Bronchial epithelial cell (primary cell): ENCODE data around the gene OR7G3. TPM values are rescaled to one million over a fixed set of nuclear protein-coding genes. Genes with fewer than 3 reads are reported as not detected.

Experiments used
- DNase-seq: peaks from one replicate; pipeline ENCODE4 v3.0.0-alpha.2; 2010; ENCODE audit warnings: low read depth
- FAIRE-seq: peaks from 2 replicates; lab custom pipeline; 2011; peaks lifted over from hg19 to GRCh38; lab: Jason Lieb, UNC
- H3K27me3 ChIP-seq: 2 replicates; pipeline ENCODE4 v1.5.1; 2011; ENCODE audit warnings: low read length; ENCODE audit not compliant: control insufficient read depth, insufficient read depth
- H3K36me3 ChIP-seq: 2 replicates; pipeline ENCODE4 v1.5.1; 2011; ENCODE audit warnings: low read length; ENCODE audit not compliant: control insufficient read depth, insufficient read depth
- H3K4me3 ChIP-seq: 2 replicates; pipeline ENCODE4 v1.5.1; 2011; ENCODE audit warnings: mild to moderate bottlenecking, low read depth, low read length, control low read depth
- total RNA-seq: library from RNA; depleted of rRNA; stranded (reverse); fragments of >200 nt; gene quantifications from 2 replicates; pipeline ENCODE4 v1.2.1, GENCODE V29; 2014
- TF ChIP-seq, protein P1 (sequence below): IDR thresholded peaks from 2 replicates; pipeline ENCODE4 v1.5.1; 2011; ENCODE audit warnings: mild to moderate bottlenecking, moderate library complexity, low read length, control low read depth, inconsistent platforms; ENCODE audit not compliant: insufficient read depth, severe bottlenecking

OR7G3 gene
- total RNA-seq = not detected in 2 replicates

DNA sequence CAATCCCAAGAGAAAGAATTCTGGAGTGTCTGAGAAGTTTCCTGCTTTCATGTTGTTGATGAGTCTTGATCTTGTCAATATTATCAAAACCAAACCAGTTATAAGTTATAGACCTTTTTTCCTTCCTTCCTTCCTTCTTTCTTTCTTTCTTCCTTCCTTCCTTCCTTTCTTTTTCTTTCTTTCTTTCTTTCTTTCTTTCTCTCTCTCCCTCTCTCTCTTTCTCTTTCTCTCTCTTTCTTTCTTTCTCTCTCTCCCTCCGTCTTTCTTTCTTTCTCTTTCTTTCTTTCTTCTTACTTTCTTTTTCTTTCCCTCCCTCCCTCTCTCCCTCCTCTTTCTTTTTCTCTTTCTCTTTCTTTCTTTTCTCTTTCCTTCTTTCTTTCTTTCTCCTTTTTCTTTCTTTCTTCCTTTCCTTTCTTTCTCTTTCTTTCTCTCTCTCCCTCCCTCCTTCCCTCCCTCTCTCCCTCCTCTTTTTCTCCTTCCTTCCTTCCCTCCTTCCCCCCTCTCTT, at the start of gene OR7G3:
OR7G3 (minus strand) TSS at position 51 of the 506 bp plus-strand sequence; CDS start at position 51, 0 bp downstream.
- Histone ChIP-seq H3K27me3 (no peaks in the 10 kb centered on the region), H3K4me3 (no peak within 1 kb of the TSS), H3K36me3 (no peaks in the 10 kb centered on the region)
- no peak for FAIRE-seq
- TF ChIP-seq, protein P1, sequence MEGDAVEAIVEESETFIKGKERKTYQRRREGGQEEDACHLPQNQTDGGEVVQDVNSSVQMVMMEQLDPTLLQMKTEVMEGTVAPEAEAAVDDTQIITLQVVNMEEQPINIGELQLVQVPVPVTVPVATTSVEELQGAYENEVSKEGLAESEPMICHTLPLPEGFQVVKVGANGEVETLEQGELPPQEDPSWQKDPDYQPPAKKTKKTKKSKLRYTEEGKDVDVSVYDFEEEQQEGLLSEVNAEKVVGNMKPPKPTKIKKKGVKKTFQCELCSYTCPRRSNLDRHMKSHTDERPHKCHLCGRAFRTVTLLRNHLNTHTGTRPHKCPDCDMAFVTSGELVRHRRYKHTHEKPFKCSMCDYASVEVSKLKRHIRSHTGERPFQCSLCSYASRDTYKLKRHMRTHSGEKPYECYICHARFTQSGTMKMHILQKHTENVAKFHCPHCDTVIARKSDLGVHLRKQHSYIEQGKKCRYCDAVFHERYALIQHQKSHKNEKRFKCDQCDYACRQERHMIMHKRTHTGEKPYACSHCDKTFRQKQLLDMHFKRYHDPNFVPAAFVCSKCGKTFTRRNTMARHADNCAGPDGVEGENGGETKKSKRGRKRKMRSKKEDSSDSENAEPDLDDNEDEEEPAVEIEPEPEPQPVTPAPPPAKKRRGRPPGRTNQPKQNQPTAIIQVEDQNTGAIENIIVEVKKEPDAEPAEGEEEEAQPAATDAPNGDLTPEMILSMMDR = no peak
- DNase-seq = no peak

DNA sequence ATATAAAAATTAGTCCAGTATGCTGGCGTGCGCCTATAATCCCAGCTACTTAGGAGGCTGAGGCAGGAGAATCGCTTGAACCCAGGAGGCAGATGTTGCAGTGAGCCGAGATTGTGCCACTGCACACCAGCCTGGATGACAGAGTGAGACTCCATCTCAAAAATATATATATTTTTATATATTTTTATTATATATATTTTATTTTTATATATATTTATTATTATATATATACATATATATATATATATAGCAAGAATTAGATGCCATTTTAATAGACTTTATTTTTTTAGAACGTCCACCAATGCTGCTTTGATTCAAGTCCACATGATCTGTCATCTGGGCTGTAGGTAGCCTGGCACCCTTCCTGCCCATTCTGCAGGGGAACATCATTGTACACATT, 48.6 kb upstream of the OR7G3 start:
- TF ChIP-seq, protein P1 = no peak
- no peaks in the 10 kb centered on the region for H3K27me3 ChIP-seq
- no peak for DNase-seq
- H3K36me3 ChIP-seq = no peaks in the 10 kb centered on the region
- no peak for FAIRE-seq
- no peak overlapping the region for H3K4me3 ChIP-seq

DNA sequence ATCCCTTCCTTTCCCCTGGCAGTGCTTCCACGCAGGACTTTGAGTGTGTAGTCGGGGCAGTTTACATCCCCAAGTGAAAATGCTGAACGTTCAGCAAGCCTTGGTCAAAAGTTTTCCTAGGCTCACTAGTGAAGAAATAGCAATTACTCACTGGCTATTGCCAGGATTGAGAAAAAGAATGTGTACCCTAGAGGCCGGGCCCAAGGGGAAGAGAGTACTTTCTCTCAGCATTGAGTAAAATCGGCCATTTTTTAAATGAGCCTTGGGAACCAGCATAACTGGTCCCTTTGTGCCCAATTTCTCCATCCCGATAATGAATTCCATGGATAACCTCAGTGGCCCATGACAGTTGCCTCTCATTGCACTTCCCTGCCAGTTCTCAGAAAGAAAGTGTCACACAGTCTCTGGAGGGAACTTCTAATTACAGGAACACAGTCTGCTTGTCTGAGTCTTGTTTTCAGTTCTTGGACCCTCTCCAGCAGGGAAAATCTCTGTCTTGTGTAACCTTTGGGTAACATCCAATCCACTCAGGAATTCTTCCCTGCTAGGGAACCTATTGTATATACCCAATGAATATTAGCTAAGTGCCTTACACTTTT, 44.7 kb upstream of the OR7G3 start:
- no peak for FAIRE-seq
- H3K4me3 ChIP-seq = no peak overlapping the region
- TF ChIP-seq, protein P1 = no peak
- no peak for DNase-seq
- no peaks in the 10 kb centered on the region for H3K36me3 ChIP-seq
- no peaks in the 10 kb centered on the region for H3K27me3 ChIP-seq

DNA sequence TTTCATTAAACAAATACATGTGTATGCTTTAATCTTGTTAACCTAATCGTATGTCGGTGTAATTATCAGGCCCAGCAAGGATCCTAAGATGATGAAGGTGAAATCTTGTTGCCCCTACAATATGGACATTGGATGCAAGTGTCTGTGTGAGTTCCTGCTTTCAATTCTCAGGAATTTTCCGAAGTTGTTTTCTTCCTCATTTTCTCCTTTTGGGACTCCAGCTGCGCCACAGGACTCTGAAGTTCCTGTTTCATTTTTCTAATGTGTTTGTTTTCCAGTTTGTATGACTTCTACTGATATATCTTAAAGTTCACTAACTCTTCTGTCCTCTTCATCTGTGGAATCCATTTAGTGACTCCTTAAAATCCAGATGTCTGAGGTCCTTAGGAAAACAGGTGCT, 40.1 kb upstream of the OR7G3 start:
- H3K36me3 ChIP-seq = peaks cover 8% of the 10 kb centered on the region
- FAIRE-seq = no peak
- H3K4me3 ChIP-seq = no peak overlapping the region
- DNase-seq = no peak
- TF ChIP-seq, protein P1 = no peak
- H3K27me3 ChIP-seq = no peaks in the 10 kb centered on the region

DNA sequence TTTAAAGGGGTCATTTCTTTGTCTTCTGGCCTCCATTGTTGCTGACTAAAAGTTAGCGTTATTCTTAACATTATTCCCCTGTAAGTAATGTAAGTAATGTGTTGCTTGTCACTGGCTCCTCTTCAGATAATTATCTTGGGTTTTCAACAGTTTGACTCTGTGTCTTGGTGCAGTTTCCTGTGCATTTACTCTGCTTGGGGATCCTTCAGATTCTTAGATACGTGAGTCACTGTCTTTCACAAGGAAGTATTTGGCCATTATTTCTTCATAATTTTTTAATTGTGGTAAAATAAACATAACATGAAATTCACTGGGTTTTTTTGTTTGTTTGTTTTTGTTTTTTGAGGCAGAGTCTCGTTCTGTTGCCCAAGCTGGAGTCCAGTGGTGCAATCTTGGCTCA, 38.5 kb upstream of the OR7G3 start:
- FAIRE-seq = no peak
- TF ChIP-seq, protein P1 = no peak
- Histone ChIP-seq H3K27me3 (no peaks in the 10 kb centered on the region), H3K4me3 (no peak overlapping the region), H3K36me3 (peaks cover 22% of the 10 kb centered on the region)
- DNase-seq = no peak

DNA sequence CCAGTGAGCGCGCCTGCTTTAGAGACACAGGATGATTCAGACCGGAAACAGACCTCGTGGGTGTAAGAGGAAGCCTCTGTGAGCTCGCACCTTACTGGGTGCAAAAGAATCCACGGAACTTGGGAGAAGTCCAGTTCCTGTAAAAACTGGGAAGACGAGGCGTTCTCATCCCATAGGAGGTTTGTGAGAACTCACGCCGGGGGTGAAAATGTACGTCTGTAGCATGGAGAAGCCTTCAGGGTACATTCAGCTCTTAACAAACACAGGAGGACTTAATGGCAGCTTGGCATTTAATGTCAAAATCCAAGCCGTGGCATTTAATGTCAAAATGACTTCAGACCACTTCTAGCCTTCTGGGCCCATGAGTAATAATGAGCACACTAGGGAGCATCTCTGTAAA, 34.7 kb upstream of the OR7G3 start:
- Histone ChIP-seq H3K4me3 (no peak overlapping the region), H3K27me3 (no peaks in the 10 kb centered on the region), H3K36me3 (peaks cover 41% of the 10 kb centered on the region)
- FAIRE-seq = no peak
- TF ChIP-seq, protein P1 = no peak
- DNase-seq = no peak
